NK-92 (cell line): ENCODE measurements around the gene MINDY4.

ENCODE experiments used
- DNase-seq: peaks from one replicate; lab custom pipeline; 2025; ENCODE audit not compliant: unreplicated experiment; lab: John Stamatoyannopoulos, UW

The MINDY4 gene

GRCh38 chr7:30771174-30771879, at the start of gene MINDY4:
MINDY4 (plus strand) TSS chr7:30771417; CDS start chr7:30771494, 77 bp downstream.
- no peak for DNase-seq

GRCh38 chr7:30722187-30722586, 49.0 kb upstream of the MINDY4 start:
- no peak for DNase-seq

- no peak for DNase-seq
Observed at GRCh38 chr7:30722671-30723070, 48.5 kb upstream of the MINDY4 start.

- no peak for DNase-seq
Observed at GRCh38 chr7:30723776-30724175, 47.4 kb upstream of the MINDY4 start.

- DNase-seq = no peak
Observed at GRCh38 chr7:30726296-30727006, 44.8 kb upstream of the MINDY4 start.

- no peak for DNase-seq
Observed at GRCh38 chr7:30727061-30727945, 43.9 kb upstream of the MINDY4 start.

GRCh38 chr7:30728591-30729100, 42.6 kb upstream of the MINDY4 start:
- DNase-seq = no peak

- no peak for DNase-seq
Observed at GRCh38 chr7:30729642-30730041, 41.6 kb upstream of the MINDY4 start.

- no peak for DNase-seq
Observed at GRCh38 chr7:30730097-30730496, 41.1 kb upstream of the MINDY4 start.

- no peak for DNase-seq
Observed at GRCh38 chr7:30730996-30731395, 40.2 kb upstream of the MINDY4 start.

- no peak for DNase-seq
Observed at GRCh38 chr7:30731581-30731980, 39.6 kb upstream of the MINDY4 start.

GRCh38 chr7:30732606-30733005, 38.6 kb upstream of the MINDY4 start:
- no peak for DNase-seq

- DNase-seq = no peak
Observed at GRCh38 chr7:30733216-30733615, 38.0 kb upstream of the MINDY4 start.

GRCh38 chr7:30733691-30734090, 37.5 kb upstream of the MINDY4 start:
- no peak for DNase-seq

- no peak for DNase-seq
Observed at GRCh38 chr7:30734497-30734896, 36.7 kb upstream of the MINDY4 start.

- no peak for DNase-seq
Observed at GRCh38 chr7:30735631-30736030, 35.6 kb upstream of the MINDY4 start.

- no peak for DNase-seq
Observed at GRCh38 chr7:30736291-30736690, 34.9 kb upstream of the MINDY4 start.

- no peak for DNase-seq
Observed at GRCh38 chr7:30738026-30738915, 32.9 kb upstream of the MINDY4 start.

GRCh38 chr7:30739691-30740090, 31.5 kb upstream of the MINDY4 start:
- DNase-seq = no peak

- no peak for DNase-seq
Observed at GRCh38 chr7:30740417-30741181, 30.6 kb upstream of the MINDY4 start.
